OCI-LY1 (cell line): ENCODE results near the gene VWA1.

ENCODE experiments used
- H2AFZ ChIP-seq: fragments of 200-600 bp; sonication (generic), shearing (Covaris generic); 2 replicates; pipeline ENCODE4 v1.6.0; 2014; ENCODE audit warnings: antibody characterized with exemption, mild to moderate bottlenecking, low read length
- H3F3A ChIP-seq: fragments of 200-600 bp; sonication (generic), shearing (Covaris generic); 2 replicates; pipeline ENCODE4 v1.6.0; 2014; ENCODE audit warnings: mild to moderate bottlenecking, antibody characterized with exemption, low read length, moderate library complexity; ENCODE audit not compliant: insufficient read depth
- H3K27ac ChIP-seq: fragments of 200-600 bp; sonication (generic); 2 replicates; pipeline ENCODE4 v1.5.1; 2014; ENCODE audit warnings: low read length, mixed run types, mild to moderate bottlenecking, low read depth; ENCODE audit not compliant: poor library complexity, severe bottlenecking
- H3K27me3 ChIP-seq: fragments of 200-600 bp; sonication (generic); 2 replicates; pipeline ENCODE4 v1.6.0; 2014; ENCODE audit warnings: antibody characterized with exemption, mild to moderate bottlenecking, low read length, moderate library complexity; ENCODE audit not compliant: insufficient read depth
- H3K36me3 ChIP-seq: fragments of 200-600 bp; sonication (generic); 2 replicates; pipeline ENCODE4 v1.6.1; 2014; ENCODE audit warnings: mild to moderate bottlenecking, antibody characterized with exemption, low read length, moderate library complexity, mixed read lengths; ENCODE audit not compliant: insufficient read depth
- H3K4me1 ChIP-seq: fragments of 200-600 bp; sonication (generic); 2 replicates; pipeline ENCODE4 v1.5.1; 2014; ENCODE audit warnings: mild to moderate bottlenecking, low read length, moderate library complexity; ENCODE audit not compliant: insufficient read depth, severe bottlenecking
- H3K4me2 ChIP-seq: fragments of 200-600 bp; sonication (generic), shearing (Covaris generic); 2 replicates; pipeline ENCODE4 v1.6.1; 2014; ENCODE audit warnings: low read length
- H3K4me3 ChIP-seq: fragments of 200-600 bp; sonication (generic); 2 replicates; pipeline ENCODE4 v1.5.1; 2014; ENCODE audit warnings: low read length, low read depth, mild to moderate bottlenecking, mixed read lengths; ENCODE audit not compliant: poor library complexity, severe bottlenecking
- H3K79me2 ChIP-seq: fragments of 200-600 bp; shearing (Covaris generic); 2 replicates; pipeline ENCODE4 v1.6.1; 2016; ENCODE audit warnings: mixed run types, low read length, mixed read lengths; ENCODE audit not compliant: insufficient read depth
- H3K9ac ChIP-seq: fragments of 200-600 bp; sonication (generic), shearing (Covaris generic); 2 replicates; pipeline ENCODE4 v1.6.1; 2014; ENCODE audit warnings: mild to moderate bottlenecking, low read length, mixed read lengths
- H3K9me2 ChIP-seq: fragments of 200-600 bp; sonication (generic), shearing (Covaris generic); 2 replicates; pipeline ENCODE4 v1.6.1; 2014; ENCODE audit warnings: low read depth, mild to moderate bottlenecking, low read length, mixed read lengths
- H3K9me3 ChIP-seq: fragments of 200-600 bp; shearing (Covaris generic); 2 replicates; pipeline ENCODE4 v1.6.1; 2014; ENCODE audit warnings: low read length, mixed read lengths
- H4K20me1 ChIP-seq: fragments of 200-600 bp; sonication (generic), shearing (Covaris generic); 2 replicates; pipeline ENCODE4 v1.6.0; 2016; ENCODE audit warnings: mild to moderate bottlenecking, low read length; ENCODE audit not compliant: insufficient read depth
- EZH2 ChIP-seq: fragments of 200-600 bp; sonication (generic), shearing (Covaris generic); IDR thresholded peaks from 2 replicates; pipeline ENCODE4 v1.8.0; 2017; ENCODE audit warnings: borderline replicate concordance, mixed run types, mild to moderate bottlenecking, antibody characterized with exemption, low read length, moderate library complexity, mixed read lengths
- TF ChIP-seq, protein P1 (sequence below): fragments of 200-600 bp; sonication (generic), shearing (Covaris generic); IDR thresholded peaks from 2 replicates; pipeline ENCODE4 v1.5.1; 2017; ENCODE audit warnings: mild to moderate bottlenecking, antibody characterized with exemption, low read length, moderate library complexity, mixed read lengths

The VWA1 gene

DNA sequence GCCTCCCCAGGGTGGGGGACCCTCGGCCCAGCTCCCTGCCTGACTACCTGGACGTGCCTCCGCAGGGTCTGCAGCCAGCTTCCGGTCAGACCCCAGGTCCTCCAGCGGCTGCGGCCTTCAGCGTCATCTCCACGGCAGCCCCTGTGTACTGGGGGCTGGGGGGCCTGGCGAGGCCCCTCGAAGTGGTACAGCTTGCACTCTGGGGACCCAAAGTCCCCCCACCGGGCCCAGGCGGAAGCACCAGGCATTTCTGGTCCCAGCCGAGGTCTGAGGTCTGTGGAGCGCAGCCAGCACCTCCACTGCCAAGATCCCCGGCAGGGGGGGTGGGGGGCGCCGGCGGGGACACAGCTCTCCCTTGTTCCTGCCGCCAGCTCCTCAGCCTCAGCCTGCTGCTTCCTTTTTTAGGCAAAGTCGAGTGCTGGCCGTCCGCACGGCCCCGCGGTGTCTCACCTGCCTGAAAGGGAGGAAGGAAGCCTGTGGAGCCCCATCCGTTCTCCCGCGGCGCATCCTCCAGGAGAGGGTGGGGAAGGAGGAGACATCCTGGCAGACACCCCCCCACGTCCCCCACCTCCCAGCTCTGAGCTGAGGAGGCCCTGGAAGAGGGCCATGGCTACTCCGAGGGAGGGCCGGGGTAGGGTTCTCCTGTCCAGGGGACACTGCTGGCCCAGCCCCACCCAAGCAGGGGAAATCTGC lies 1.2 kb upstream of the VWA1 start:
- H3K27me3 ChIP-seq, result peaks cover 7% of the 10 kb centered on the region; the same call in 1 of the 2 replicates
- no peak overlapping the region for H2AFZ ChIP-seq
- H3K27ac ChIP-seq, result no peak overlapping the region
- H3K4me1 ChIP-seq, result no peaks in the 10 kb centered on the region
- no peak overlapping the region for H3K4me2 ChIP-seq
- no peaks in the 10 kb centered on the region for H3K79me2 ChIP-seq
- no peak overlapping the region for H3K4me3 ChIP-seq
- H3K9ac ChIP-seq, result no peak overlapping the region
- H3K36me3 ChIP-seq, result no peaks in the 10 kb centered on the region
- H3K9me3 ChIP-seq, result no peaks in the 10 kb centered on the region
- no peaks in the 10 kb centered on the region for H3F3A ChIP-seq
- TF ChIP-seq EZH2, result no peak
- TF ChIP-seq, protein P1, sequence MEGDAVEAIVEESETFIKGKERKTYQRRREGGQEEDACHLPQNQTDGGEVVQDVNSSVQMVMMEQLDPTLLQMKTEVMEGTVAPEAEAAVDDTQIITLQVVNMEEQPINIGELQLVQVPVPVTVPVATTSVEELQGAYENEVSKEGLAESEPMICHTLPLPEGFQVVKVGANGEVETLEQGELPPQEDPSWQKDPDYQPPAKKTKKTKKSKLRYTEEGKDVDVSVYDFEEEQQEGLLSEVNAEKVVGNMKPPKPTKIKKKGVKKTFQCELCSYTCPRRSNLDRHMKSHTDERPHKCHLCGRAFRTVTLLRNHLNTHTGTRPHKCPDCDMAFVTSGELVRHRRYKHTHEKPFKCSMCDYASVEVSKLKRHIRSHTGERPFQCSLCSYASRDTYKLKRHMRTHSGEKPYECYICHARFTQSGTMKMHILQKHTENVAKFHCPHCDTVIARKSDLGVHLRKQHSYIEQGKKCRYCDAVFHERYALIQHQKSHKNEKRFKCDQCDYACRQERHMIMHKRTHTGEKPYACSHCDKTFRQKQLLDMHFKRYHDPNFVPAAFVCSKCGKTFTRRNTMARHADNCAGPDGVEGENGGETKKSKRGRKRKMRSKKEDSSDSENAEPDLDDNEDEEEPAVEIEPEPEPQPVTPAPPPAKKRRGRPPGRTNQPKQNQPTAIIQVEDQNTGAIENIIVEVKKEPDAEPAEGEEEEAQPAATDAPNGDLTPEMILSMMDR, result no peak
- no peaks in the 10 kb centered on the region for H3K9me2 ChIP-seq
- H4K20me1 ChIP-seq, result no peaks in the 10 kb centered on the region

DNA sequence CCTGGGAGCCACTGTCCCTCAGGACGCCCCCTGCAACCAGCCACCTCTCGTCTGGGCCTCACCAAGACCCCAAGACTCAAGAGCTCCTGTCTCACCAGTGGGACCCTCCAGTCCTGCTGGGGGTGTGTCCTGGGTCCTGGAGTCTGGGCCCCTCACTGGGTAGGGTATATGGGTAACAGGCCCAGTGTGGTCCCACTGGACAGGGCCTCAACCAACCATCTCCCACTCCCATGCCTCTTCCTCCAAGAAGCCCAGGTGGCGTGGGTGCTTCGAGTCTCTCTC lies 725 bp upstream of the VWA1 start:
- H3K4me3 ChIP-seq, result no peak overlapping the region
- H3K36me3 ChIP-seq, result no peaks in the 10 kb centered on the region
- H3F3A ChIP-seq, result no peaks in the 10 kb centered on the region
- H4K20me1 ChIP-seq, result no peaks in the 10 kb centered on the region
- H3K9ac ChIP-seq, result no peak overlapping the region
- no peak for TF ChIP-seq EZH2
- TF ChIP-seq, protein P1, result no peak
- no peaks in the 10 kb centered on the region for H3K79me2 ChIP-seq
- no peaks in the 10 kb centered on the region for H3K4me1 ChIP-seq
- peaks cover 7% of the 10 kb centered on the region; the same call in 1 of the 2 replicates for H3K27me3 ChIP-seq
- no peaks in the 10 kb centered on the region for H3K9me2 ChIP-seq
- H2AFZ ChIP-seq, result no peak overlapping the region
- H3K27ac ChIP-seq, result no peak overlapping the region
- H3K4me2 ChIP-seq, result no peak overlapping the region
- H3K9me3 ChIP-seq, result no peaks in the 10 kb centered on the region

GRCh38 chr1:1435911-1436629 lies 580 bp downstream of the VWA1 start:
- no peak overlapping the region for H3K27ac ChIP-seq
- no peaks in the 10 kb centered on the region for H3K4me1 ChIP-seq
- no peak overlapping the region for H3K4me2 ChIP-seq

More at GRCh38 chr1:1435911-1436629, 580 bp downstream of the VWA1 start:
- no peaks in the 10 kb centered on the region for H3K36me3 ChIP-seq
- TF ChIP-seq, protein P1, result no peak
- TF ChIP-seq EZH2, result no peak
- no peaks in the 10 kb centered on the region for H3K79me2 ChIP-seq
- H4K20me1 ChIP-seq, result no peaks in the 10 kb centered on the region
- no peaks in the 10 kb centered on the region for H3F3A ChIP-seq
- no peaks in the 10 kb centered on the region for H3K9me3 ChIP-seq
- no peak overlapping the region for H3K9ac ChIP-seq
- no peak overlapping the region for H2AFZ ChIP-seq
- no peaks in the 10 kb centered on the region for H3K9me2 ChIP-seq
- peaks cover 7% of the 10 kb centered on the region; the same call in 1 of the 2 replicates for H3K27me3 ChIP-seq
- no peak overlapping the region for H3K4me3 ChIP-seq
